Measurements from ENCODE around the gene SLC27A5.
A peak's percentile ranks its signal among the peaks of the same experiment; 100 is the strongest.

SLC27A5 gene, protein sequence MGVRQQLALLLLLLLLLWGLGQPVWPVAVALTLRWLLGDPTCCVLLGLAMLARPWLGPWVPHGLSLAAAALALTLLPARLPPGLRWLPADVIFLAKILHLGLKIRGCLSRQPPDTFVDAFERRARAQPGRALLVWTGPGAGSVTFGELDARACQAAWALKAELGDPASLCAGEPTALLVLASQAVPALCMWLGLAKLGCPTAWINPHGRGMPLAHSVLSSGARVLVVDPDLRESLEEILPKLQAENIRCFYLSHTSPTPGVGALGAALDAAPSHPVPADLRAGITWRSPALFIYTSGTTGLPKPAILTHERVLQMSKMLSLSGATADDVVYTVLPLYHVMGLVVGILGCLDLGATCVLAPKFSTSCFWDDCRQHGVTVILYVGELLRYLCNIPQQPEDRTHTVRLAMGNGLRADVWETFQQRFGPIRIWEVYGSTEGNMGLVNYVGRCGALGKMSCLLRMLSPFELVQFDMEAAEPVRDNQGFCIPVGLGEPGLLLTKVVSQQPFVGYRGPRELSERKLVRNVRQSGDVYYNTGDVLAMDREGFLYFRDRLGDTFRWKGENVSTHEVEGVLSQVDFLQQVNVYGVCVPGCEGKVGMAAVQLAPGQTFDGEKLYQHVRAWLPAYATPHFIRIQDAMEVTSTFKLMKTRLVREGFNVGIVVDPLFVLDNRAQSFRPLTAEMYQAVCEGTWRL

GRCh38 chr19:58511353-58512208 lies at the start of gene SLC27A5:
TSS of gene SLC27A5 (minus strand) at chr19:58511992. CDS start at chr19:58511955, 37 bp downstream.
- DNase-seq = no peak

DNA sequence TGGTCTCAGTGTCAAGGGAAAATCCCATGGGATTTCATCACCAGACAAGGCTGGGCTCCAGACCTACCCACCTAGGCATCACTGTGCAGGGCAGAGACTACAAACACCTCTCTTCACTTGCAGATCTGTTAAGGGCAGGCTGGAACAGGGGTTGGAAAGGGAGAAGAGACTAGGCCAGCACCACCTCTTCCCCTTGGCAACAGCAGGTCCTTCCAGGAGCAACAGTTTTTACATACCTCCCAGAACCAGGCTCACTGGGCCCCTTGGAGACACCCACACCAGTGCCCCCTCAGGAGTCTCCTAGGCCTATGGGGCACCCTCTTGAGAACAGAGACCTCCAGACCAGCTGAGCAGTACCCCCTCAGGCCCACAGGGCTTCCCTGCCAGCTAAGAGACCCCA lies 49.1 kb upstream of the SLC27A5 start:
- DNase-seq = no peak

DNA sequence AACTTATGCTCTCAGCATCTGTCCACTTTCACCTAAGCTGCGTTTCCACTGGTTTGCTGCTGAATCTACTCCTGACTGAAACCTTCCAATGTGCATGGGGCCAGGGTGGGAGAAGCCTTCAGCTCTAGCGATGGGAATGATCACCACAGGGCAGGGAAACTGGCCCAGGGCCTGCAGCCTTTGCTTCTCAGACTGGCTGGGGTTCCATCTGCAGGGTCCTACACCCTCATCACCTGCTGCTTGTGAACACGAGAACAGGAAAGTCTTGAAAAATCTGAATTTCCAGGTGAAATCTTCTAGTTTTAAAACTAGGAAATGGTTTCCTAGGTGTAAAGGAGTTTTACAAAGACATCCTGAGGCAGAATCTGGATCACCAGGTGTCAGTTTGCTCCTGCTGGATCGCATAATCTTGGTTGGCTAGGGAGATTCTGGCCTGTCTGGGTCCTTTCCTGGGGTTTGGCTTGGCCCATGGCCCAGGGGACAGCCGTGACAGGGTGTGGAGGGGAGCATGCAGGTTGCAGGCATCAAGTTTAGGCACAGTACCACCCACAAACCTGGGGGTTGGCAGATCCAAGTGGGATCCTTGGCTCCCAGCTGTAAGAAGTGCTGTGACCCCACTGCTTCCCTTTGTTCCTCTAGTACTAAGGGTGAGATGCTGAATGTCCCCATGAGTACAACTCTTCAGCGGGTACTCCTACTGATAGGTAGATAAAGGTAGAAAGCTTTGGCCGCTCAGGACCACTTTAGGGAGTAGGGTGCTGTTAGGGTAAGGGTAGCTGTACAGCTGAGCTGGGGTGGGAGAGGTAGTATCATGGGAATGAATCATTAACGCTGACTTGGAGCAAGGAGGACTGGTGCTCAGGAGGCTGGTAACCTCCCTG lies 48.5 kb upstream of the SLC27A5 start:
- DNase-seq = no peak

DNA sequence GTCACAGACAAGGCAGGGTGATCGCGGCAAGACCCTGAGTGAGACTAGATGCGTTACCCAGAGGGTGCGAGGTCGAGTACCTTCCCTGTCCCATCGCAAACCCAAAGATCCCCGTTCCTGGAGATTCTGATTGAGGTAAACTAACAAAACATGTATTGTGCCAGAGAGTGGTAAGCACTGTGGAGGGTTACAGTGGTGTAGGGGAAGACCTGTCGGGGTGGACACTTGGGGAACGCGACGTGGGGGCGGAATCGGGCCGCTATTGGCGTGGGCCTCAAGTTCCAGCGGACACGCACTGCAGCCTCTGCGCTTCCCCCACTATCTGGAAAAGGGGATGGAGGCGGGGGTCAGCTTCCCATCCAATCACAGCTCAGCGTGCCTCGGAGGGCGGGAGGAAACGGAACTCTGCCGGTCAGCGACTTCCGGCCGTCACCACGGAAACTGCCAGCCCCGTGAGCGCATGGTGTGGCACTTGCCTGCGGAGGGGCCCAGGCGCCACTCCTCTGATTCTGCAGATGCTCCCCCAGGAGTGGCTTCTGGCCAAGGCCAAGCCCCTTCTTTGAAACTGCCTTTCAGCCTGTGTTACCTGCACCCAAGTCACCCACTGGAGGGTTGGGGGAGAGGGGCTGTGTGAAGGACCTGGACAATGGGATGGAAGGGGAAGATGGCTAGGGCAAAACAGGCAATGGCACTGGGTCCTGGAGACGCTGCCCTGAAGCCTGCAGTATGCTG lies 47.6 kb upstream of the SLC27A5 start:
- DNase-seq = peak; percentile 90

DNA sequence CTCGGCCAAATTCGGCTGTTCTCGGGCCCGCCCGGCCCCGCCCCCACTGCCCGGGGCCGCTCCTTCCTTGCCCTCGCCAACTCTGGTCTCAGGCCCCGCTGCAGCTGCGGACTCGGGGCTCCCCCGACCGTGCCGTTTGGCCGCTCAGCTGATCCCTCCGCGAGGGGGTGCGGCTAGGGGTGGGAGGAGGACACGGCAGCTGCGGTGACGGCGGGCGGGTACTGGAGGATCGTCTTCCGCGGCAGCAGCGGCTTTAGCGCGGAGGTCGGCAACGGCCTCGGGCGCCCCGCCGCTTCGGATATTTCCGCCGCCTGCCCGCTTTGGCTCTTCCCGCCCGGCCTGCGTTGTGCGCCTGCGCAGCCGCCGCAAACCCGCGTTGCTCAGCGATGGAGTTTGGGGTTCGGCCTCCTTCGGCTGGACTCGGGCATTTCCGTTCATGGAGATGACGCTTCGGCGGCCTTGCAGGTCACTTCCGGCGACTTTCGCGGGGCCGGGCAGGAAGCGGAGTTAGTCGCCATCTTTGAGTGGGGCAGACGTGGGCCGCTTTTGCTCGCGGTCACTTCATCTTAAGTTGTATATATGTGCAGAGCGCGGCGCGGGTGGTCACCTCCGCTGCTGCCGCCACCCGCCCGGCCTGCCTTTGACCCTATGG lies 47.0 kb upstream of the SLC27A5 start:
- peak; percentile 98 for DNase-seq

- peak; percentile 28 for DNase-seq
Measured at GRCh38 chr19:58558066-58558622, 46.4 kb upstream of the SLC27A5 start, which contains the start of gene UBE2M. TSS of gene UBE2M (minus strand) at chr19:58558611. CDS start at chr19:58558381, 230 bp downstream.

DNA sequence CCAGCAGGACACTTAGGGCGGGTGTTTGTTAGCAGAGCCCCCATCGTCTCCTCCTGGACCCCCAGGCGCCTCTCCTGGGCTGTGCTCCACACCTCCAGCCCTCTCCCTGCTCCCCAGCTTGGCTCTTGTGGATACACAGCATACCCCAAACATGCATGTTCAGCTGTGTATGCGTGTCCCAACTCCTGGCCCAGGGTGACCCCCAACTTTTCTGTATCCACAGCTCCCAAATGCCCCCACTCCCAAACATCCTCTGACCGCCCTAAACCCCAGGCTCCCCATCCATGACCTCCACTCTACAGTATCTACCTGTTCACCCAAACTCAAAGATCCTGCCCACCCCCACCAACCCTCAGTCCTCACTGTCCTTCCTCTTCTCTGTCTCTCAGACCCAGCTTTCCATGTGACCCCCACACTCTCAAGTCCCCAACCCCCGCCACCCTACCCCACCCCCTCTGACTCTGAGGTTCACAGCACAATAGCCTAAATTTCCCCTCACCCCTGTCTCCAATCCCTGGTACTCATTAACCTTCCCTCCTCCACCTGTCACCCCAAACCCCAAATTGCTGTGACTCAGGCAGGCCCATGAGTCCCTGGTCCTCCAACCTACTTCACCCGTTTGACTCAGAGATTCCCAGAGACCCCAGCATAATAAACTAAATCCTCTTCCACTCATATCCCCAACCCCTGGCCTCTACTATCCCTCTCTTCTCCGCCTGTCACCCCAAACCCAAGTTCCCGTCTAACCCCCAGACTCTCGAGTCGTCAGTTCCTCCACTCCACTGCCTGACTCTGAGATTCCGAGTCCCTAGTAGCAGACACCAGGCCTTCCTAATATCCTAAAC lies 45.7 kb upstream of the SLC27A5 start:
- DNase-seq = no peak

- no peak for DNase-seq
Measured at GRCh38 chr19:58556622-58557220, 44.9 kb upstream of the SLC27A5 start.

DNA sequence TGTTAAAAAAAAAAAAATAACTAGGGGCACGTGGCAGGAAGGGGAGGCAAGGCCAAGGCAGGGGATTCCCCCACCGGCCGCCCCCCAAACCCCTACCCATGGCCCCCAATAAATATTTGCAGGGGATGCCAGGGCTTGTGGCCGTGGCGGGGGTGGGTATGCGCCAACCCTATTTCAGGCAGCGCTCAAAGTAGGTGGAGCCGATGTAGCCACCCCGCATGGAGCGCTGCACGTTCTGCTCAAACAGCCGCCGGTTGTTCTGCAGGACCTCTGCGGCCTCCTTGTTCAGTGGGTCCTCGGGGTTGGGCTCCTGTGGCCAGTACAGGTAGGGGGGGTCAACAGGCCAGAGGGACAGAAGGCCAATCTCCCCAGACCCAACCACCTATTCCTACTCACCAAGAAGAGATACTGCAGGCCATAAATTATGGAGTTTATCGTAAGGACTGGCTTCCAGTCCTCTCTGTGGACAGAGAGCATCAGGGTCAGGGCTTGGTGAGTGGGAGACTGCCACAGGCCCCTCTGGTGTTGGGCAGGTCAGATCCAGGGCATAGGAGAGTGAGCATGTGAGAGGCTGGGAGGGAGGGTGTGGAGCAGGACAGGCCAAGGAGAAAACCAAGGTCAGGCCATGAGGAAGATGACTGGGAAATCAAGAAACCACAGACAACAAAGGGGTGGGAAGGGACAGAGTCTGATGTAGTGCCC lies 44.3 kb upstream of the SLC27A5 start:
- no peak for DNase-seq

DNA sequence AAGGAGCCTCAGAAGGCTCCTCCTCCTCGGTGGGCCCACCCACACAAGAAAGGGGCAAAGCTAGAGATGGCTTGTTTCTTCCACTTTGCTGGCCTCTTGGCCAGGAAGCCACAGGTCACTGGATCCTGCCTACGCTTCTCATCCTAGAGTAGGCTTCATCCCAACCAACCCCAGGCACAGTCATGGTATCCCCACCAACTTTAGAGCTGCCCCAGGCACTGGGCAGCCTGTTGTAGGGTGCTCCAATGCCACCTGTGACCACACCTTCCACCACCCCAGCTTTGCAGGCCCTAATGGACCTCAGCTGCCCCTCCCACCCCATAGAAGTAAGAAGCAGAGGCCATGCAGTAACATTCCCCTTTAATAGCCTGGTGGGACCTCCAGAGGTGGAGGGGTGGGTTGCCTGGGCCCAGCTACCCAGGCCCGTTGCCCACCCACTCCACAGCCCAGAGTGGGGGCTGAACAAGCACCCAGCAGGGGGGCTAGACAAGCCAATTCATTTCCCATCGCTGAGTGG lies 43.6 kb upstream of the SLC27A5 start:
- DNase-seq = no peak

DNA sequence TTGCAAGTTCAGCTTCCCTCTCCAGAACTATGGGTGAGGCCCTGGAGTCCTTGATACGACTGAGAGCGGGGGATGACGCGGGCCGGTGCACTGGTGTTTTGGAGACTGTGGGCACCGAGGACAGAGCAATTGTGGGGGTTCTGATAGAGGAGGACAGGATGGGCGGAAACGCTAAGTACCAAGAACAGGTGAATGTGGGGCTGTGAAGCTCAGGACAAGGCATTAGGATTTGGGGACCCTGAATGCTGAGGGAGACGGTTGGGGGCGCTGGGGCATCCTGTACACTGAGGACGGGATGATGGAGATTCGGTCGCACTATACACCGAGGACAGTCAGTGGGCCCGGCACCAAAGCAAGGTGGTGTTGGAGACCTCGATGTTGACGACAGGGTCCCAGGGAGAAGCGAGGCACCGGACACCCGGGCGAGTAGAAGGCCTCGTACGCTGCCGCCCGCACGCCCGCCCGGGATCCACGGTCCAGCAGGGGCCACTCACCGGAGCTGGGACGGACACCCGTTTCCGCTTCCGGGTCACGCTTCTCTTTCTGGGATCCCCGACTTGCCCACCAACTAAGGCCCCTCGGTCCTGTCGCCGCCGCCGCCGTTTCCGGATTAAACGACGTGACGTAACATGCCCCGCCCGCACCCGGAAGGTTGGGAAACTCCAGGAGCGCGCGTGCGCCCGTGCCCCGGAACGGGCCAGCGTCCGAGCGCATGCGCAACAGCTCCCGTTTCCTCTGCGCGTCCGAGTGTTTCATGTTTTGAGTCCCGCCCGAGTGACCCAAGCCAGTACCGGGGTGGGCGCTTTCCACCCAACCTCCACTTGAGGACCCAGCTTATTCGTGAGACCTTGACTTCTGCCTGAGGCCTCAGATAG lies 42.9 kb upstream of the SLC27A5 start, which contains the start of gene CHMP2A:
Gene CHMP2A (minus strand): TSS at position 612 of the 875 bp plus-strand sequence. CDS start 893 bp downstream, outside the sequence.
- peak; percentile 96 for DNase-seq

GRCh38 chr19:58553799-58554493 lies 42.2 kb upstream of the SLC27A5 start:
- DNase-seq = no peak

DNA sequence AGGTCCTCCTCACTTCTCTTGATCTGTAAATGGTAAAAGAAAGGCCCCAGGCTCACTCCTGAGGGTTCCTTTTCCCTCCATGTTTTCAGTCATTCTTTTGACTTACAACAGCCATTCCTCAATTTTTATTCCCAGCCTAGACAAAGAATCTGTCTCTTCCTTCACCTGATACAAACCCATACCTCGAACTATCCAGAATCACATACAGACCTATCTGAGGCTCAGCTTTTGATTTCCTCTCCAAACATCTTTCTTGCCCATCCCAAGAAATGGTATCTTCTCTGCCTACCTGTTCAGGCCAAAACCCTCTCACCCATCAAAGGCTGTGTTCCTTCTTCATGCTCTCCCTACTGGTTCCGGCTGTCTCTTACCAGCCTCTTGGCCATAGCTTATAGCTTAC lies 40.9 kb upstream of the SLC27A5 start:
- no peak for DNase-seq

- no peak for DNase-seq
Measured at GRCh38 chr19:58551577-58552471, 40.0 kb upstream of the SLC27A5 start.

- DNase-seq = no peak
Measured at GRCh38 chr19:58551123-58551497, 39.3 kb upstream of the SLC27A5 start.
